Measurements from ENCODE around the gene IL1F10. TPM values are rescaled to one million over a fixed set of nuclear protein-coding genes. Genes with fewer than 3 reads are reported as not detected.
A peak's percentile ranks its signal among the peaks of the same experiment; 100 is the strongest.

IL1F10 gene
- total and polyA plus RNA-seq, 2 of the 13 experiments (the other 11 are each of a cell fraction or from before 2014, with no cell fraction given): not detected

DNA sequence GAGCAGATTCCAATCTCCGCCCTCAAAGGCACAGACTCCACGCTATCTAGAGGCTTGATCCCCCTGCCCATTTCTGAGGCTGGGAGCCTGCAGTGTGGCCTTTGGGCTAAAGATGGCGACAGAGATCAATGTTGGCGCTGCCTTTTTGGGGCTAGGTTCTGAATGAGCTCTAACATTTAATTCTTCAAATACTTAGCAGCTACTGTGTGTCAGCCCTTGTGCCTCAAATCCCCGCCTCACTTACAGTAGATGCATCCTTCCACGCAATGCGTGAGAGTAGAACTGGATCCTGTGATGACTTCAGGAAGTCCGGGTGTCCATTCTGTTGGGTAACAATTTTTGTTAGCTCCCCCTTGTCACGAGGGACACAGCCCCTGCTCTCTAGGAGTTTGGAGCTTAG, 12.4 kb downstream of the IL1F10 start (continued):
- peak; percentile 21; the same call in 1 of the 2 replicates for TF ChIP-seq KDM5B (CRISPR knock-in tag; IDR thresholded peaks at IDR 0.05; ENCODE audit: borderline replicate concordance)
- TF ChIP-seq ZNF276 (CRISPR knock-in tag; IDR thresholded peaks at IDR 0.05; ENCODE audit: low read depth): 0 out of 2 replicates have a peak, but pooled peaks have one; percentile 39
- TF ChIP-seq MED1 (CRISPR knock-in tag; IDR thresholded peaks at IDR 0.05): peak; percentile 27; the same call in 1 of the 2 replicates
- TF ChIP-seq RFX5 (IDR thresholded peaks at IDR 0.05; ENCODE audit: low read depth, low read length): no peak
- TF ChIP-seq PHF5A (CRISPR knock-in tag; IDR thresholded peaks at IDR 0.05; ENCODE audit: low read depth, unreplicated experiment): peak; percentile 69
- TF ChIP-seq, protein P1, sequence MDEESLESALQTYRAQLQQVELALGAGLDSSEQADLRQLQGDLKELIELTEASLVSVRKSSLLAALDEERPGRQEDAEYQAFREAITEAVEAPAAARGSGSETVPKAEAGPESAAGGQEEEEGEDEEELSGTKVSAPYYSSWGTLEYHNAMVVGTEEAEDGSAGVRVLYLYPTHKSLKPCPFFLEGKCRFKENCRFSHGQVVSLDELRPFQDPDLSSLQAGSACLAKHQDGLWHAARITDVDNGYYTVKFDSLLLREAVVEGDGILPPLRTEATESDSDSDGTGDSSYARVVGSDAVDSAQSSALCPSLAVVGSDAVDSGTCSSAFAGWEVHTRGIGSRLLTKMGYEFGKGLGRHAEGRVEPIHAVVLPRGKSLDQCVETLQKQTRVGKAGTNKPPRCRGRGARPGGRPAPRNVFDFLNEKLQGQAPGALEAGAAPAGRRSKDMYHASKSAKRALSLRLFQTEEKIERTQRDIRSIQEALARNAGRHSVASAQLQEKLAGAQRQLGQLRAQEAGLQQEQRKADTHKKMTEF (CRISPR knock-in tag; IDR thresholded peaks at IDR 0.05): peak; percentile 48; the same call in 1 of the 2 replicates
- peak; percentile 43 for TF ChIP-seq ARID5B (CRISPR knock-in tag; IDR thresholded peaks at IDR 0.05)
- TF ChIP-seq ZNF263 (CRISPR knock-in tag; IDR thresholded peaks at IDR 0.05): peak; percentile 73
- TF ChIP-seq MAZ (IDR thresholded peaks at IDR 0.05; ENCODE audit: borderline replicate concordance, low read depth, low read length): 0 out of 2 replicates have a peak, but pooled peaks have one; percentile 42
- TF ChIP-seq MAZ (CRISPR knock-in tag; IDR thresholded peaks at IDR 0.05; ENCODE audit: low read depth): peak; percentile 55; the same call in 1 of the 2 replicates
- no peak for TF ChIP-seq SMARCE1 (IDR thresholded peaks at IDR 0.05; ENCODE audit: borderline replicate concordance)
- TF ChIP-seq ZNF136 (CRISPR knock-in tag; IDR thresholded peaks at IDR 0.05; ENCODE audit: low read depth): no peak
- 0 out of 2 replicates have a peak, but pooled peaks have one; percentile 48 for TF ChIP-seq SOX5 (CRISPR knock-in tag; IDR thresholded peaks at IDR 0.05; ENCODE audit: borderline replicate concordance)
- TF ChIP-seq, protein P2, sequence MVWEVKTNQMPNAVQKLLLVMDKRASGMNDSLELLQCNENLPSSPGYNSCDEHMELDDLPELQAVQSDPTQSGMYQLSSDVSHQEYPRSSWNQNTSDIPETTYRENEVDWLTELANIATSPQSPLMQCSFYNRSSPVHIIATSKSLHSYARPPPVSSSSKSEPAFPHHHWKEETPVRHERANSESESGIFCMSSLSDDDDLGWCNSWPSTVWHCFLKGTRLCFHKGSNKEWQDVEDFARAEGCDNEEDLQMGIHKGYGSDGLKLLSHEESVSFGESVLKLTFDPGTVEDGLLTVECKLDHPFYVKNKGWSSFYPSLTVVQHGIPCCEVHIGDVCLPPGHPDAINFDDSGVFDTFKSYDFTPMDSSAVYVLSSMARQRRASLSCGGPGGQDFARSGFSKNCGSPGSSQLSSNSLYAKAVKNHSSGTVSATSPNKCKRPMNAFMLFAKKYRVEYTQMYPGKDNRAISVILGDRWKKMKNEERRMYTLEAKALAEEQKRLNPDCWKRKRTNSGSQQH (CRISPR knock-in tag; IDR thresholded peaks at IDR 0.05; ENCODE audit: low read depth): no peak
- TF ChIP-seq ZNF256 (CRISPR knock-in tag; conservative IDR thresholded peaks at IDR 0.05): no peak
- no peak for TF ChIP-seq SALL2 (CRISPR knock-in tag; IDR thresholded peaks at IDR 0.05)
- TF ChIP-seq KLF6 (CRISPR knock-in tag; IDR thresholded peaks at IDR 0.05): 0 out of 2 replicates have a peak, but pooled peaks have one; percentile 19
- TF ChIP-seq ZNF383 (CRISPR knock-in tag; IDR thresholded peaks at IDR 0.05; ENCODE audit: borderline replicate concordance): no peak
- TF ChIP-seq ZNF713 (CRISPR knock-in tag; IDR thresholded peaks at IDR 0.05): no peak

Measured in HepG2 (cell line).